HepG2 (cell line): Measurements from ENCODE around the gene RGS13. TPM values are rescaled to one million over a fixed set of nuclear protein-coding genes. Genes with fewer than 3 reads are reported as not detected.

Experiments used
- ATAC-seq: fragments of 200-7000 bp; cut with Tn5 transposase; 3 replicates; pipeline ENCODE4 v1.9.1; 2020; ENCODE audit warnings: mild to moderate bottlenecking, moderate library complexity
- BruUV-seq: library from RNA; stranded (reverse); fragments of 400-500 nt; replicated peaks from 2 replicates; lab custom pipeline; 2021; lab: Mats Ljungman, UMichigan
- CTCF ChIA-PET: fragments of 300-600 bp; formaldehyde crosslinking; extraction: SDS; loops from one replicate; lab custom pipeline; 2021; ENCODE audit warnings: low total read pairs, inconsistent platforms, low intra/inter-chr PET ratio; lab: Yijun Ruan, JAX
- POLR2A ChIA-PET: fragments of 350-600 bp; sonication (Branson Sonifier 250); formaldehyde crosslinking; loops from one replicate; lab custom pipeline; 2020; ENCODE audit warnings: antibody characterized with exemption, inconsistent platforms; lab: Yijun Ruan, JAX
- DNase-seq: peaks from one replicate; pipeline ENCODE4 v3.0.0-alpha.2; 2015; ENCODE audit warnings: low spot score
- FAIRE-seq: peaks from 3 replicates; lab custom pipeline; 2011; peaks lifted over from hg19 to GRCh38; lab: Jason Lieb, UNC
- H2AFZ ChIP-seq: one replicate; pipeline ENCODE4 v1.6.1; 2011; ENCODE audit warnings: low read length, inconsistent platforms
- H3K27ac ChIP-seq: fragments of 300-600 bp; 3 replicates; pipeline ENCODE4 v1.8.0; 2011; ENCODE audit warnings: mixed run types, mild to moderate bottlenecking, mixed read lengths, low read length, inconsistent platforms; ENCODE audit not compliant: insufficient read depth; ENCODE audit errors: extremely low read length
- H3K27me3 ChIP-seq, 2 experiments: fragments of 200-600 bp in 1 of 2; 2 replicates in 1 of 2; 3 replicates in 1 of 2; pipeline versions ENCODE4 v1.6.0 to v1.8.0; 2011; ENCODE audit warnings: low read length in 2 of 2, mild to moderate bottlenecking in 2 of 2, moderate library complexity in 2 of 2, inconsistent platforms in 1 of 2; ENCODE audit not compliant: insufficient read depth in 2 of 2, control insufficient read depth in 1 of 2
- H3K36me3 ChIP-seq, 2 experiments: fragments of 200-600 bp in 1 of 2; replicated peaks in 1 of 2; 2 replicates in 1 of 2; 3 replicates in 1 of 2; pipeline versions ENCODE4 v1.5.1 to v1.8.0; 2011; ENCODE audit warnings: low read length in 2 of 2, inconsistent platforms in 1 of 2; ENCODE audit not compliant: insufficient read depth in 2 of 2, control insufficient read depth in 1 of 2
- H3K4me1 ChIP-seq: 2 replicates; pipeline ENCODE4 v1.5.1; 2012; ENCODE audit warnings: low read length, inconsistent platforms; ENCODE audit not compliant: insufficient read depth
- H3K4me2 ChIP-seq: 2 replicates; pipeline ENCODE4 v1.6.0; 2011; ENCODE audit warnings: low read depth, low read length, inconsistent platforms
- H3K4me3 ChIP-seq, 3 experiments: fragments of 200-600 bp in 1 of 3; sonication (generic), shearing (Covaris generic) in 1 of 3; replicated peaks in 1 of 3; 2 replicates each; pipeline ENCODE4 v1.5.1; 2011 to 2016; ENCODE audit warnings: low read length in 3 of 3, inconsistent platforms in 2 of 3, low read depth in 2 of 3, mild to moderate bottlenecking in 2 of 3, control low read depth in 1 of 3, mixed read lengths in 1 of 3; ENCODE audit not compliant: insufficient read depth in 1 of 3
- H3K79me2 ChIP-seq: one replicate; pipeline ENCODE4 v1.6.1; 2011; ENCODE audit warnings: low read length, inconsistent platforms; ENCODE audit not compliant: insufficient read depth
- H3K9ac ChIP-seq: 2 replicates; pipeline ENCODE4 v1.6.0; 2011; ENCODE audit warnings: mild to moderate bottlenecking, low read depth, low read length, inconsistent platforms; ENCODE audit not compliant: insufficient read depth
- H3K9me3 ChIP-seq: 2 replicates; pipeline ENCODE4 v1.5.1; 2012; ENCODE audit warnings: mild to moderate bottlenecking, low read length
- H4K20me1 ChIP-seq: 2 replicates; pipeline ENCODE4 v1.6.0; 2011; ENCODE audit warnings: inconsistent platforms, mild to moderate bottlenecking, low read length, moderate library complexity; ENCODE audit not compliant: insufficient read depth
- HDAC2 ChIP-seq: sonication (generic); formaldehyde crosslinking; IDR thresholded peaks from 2 replicates; pipeline ENCODE4 v1.4.0; 2020; ENCODE audit warnings: missing genetic modification reagents
- HNF4G ChIP-seq, 2 experiments: sonication (generic) in 1 of 2; formaldehyde crosslinking in 1 of 2; IDR thresholded peaks; 2 replicates each; pipeline versions ENCODE4 v1.4.0 to v1.6.1; 2011 to 2020; ENCODE audit warnings: borderline replicate concordance in 2 of 2, low read depth in 2 of 2, mild to moderate bottlenecking in 2 of 2, low read length in 1 of 2, missing genetic modification reagents in 1 of 2, moderate library complexity in 1 of 2
- SMAD1 ChIP-seq: sonication (generic); formaldehyde crosslinking; IDR thresholded peaks from 2 replicates; pipeline ENCODE4 v1.4.0; 2020; ENCODE audit warnings: missing genetic modification reagents, low read depth, mild to moderate bottlenecking, borderline replicate concordance
- SMC3 ChIP-seq: IDR thresholded peaks from 2 replicates; pipeline ENCODE4 v1.6.1; 2011; ENCODE audit warnings: low read length, improper control_type of control experiment
- SOX6 ChIP-seq, 2 experiments: fragments of 450-650 bp in 1 of 2; sonication (generic) in 1 of 2; formaldehyde crosslinking in 1 of 2; IDR thresholded peaks; 2 replicates each; pipeline versions ENCODE4 v1.4.0 to v1.6.1; 2017 to 2020; ENCODE audit warnings: antibody characterized with exemption in 1 of 2, mild to moderate bottlenecking in 1 of 2, missing genetic modification reagents in 1 of 2
- TSC22D2 ChIP-seq: sonication (generic); formaldehyde crosslinking; IDR thresholded peaks from 2 replicates; pipeline ENCODE4 v1.5.1; 2020; ENCODE audit warnings: missing genetic modification reagents, mild to moderate bottlenecking, borderline replicate concordance
- ZNF446 ChIP-seq: sonication (generic); formaldehyde crosslinking; IDR thresholded peaks from 2 replicates; pipeline ENCODE4 v1.5.0; 2020; ENCODE audit warnings: mild to moderate bottlenecking, missing genetic modification reagents
- ZNF703 ChIP-seq: sonication (generic); formaldehyde crosslinking; IDR thresholded peaks from 2 replicates; pipeline ENCODE4 v1.5.1; 2020; ENCODE audit warnings: missing genetic modification reagents, mild to moderate bottlenecking, moderate library complexity, borderline replicate concordance
- WGBS: methylation state at CpG from one replicate; pipeline ENCODE4 v1.1.6; 2017; ENCODE audit warnings: low lambda C conversion rate; 5-methylcytosine and 5-hydroxymethylcytosine counted together
- in situ Hi-C: cut with HindIII; loops from 2 replicates; pipeline ENCODE4 v1.10.0; 2017; ENCODE audit warnings: low pct_unique_long_range_greater_than_20kb; ENCODE audit not compliant: extremely low pct_ligation_motif_present
- intact Hi-C: fragments of 100-400 bp; cut with micrococcal nuclease; formaldehyde crosslinking; loops from one replicate; pipeline ENCODE4 v1.10.0; 2022; ENCODE audit not compliant: unreplicated experiment
- polyA plus RNA-seq, 8 experiments: library from polyadenylated mRNA; depleted of rRNA in 3 of 8; stranded (reverse) in 7 of 8; unstranded in 1 of 8; fragments of >200 nt; fragmentation: Illumina TruSeq in 4 of 8; extraction: Trizol in 4 of 8; gene quantifications; 2 replicates each; pipeline versions ENCODE4 v1.2.1 to v1.2.3, GENCODE V29; 2011 to 2016; ENCODE audit warnings: low read depth in 4 of 8, missing spikeins in 1 of 8, mixed read lengths in 1 of 8; ENCODE audit not compliant: insufficient read depth in 1 of 8
- total RNA-seq, 5 experiments: library from RNA; depleted of rRNA; stranded (reverse); fragments of >200 nt; fragmentation: Illumina TruSeq; extraction: Trizol; gene quantifications; 2 replicates each; pipeline ENCODE4 v1.2.3, GENCODE V29; 2016; ENCODE audit warnings: low read depth in 1 of 5
- TF ChIP-seq, protein P1 (sequence below): fragments of 450-650 bp; IDR thresholded peaks from 2 replicates; pipeline ENCODE4 v1.6.1; 2017; ENCODE audit warnings: mild to moderate bottlenecking
- TF ChIP-seq, protein P2 (sequence below): sonication (generic); formaldehyde crosslinking; IDR thresholded peaks from 2 replicates; pipeline ENCODE4 v1.4.0; 2020; ENCODE audit warnings: missing genetic modification reagents

The RGS13 gene
- total and polyA plus RNA-seq, 2 of the 13 experiments (the other 11 are each of a cell fraction or from before 2014, with no cell fraction given) = not detected

GRCh38 chr1:192601567-192601966 lies 34.4 kb upstream of the RGS13 start:
- in situ Hi-C loops = no loop called here
- no peak overlapping the region for H3K27ac ChIP-seq
- no peak overlapping the region for H2AFZ ChIP-seq
- H4K20me1 ChIP-seq = no peaks in the 10 kb centered on the region
- intact Hi-C loops = no loop called here
- BruUV-seq = no TSS peak
- H3K4me2 ChIP-seq = no peak overlapping the region
- no peak for ATAC-seq
- peaks cover 9% of the 10 kb centered on the region; the same call in 1 of the 2 replicates for H3K4me1 ChIP-seq
- no peak overlapping the region for H3K9ac ChIP-seq
- FAIRE-seq = no peak
- DNase-seq = no peak
- H3K9me3 ChIP-seq = no peaks in the 10 kb centered on the region
- H3K27me3 ChIP-seq = no peaks in the 10 kb centered on the region
- no peaks in the 10 kb centered on the region for H3K36me3 ChIP-seq
- no peak for TF ChIP-seq TSC22D2 (CRISPR knock-in tag)
- H3K4me3 ChIP-seq = no peak overlapping the region
- H3K79me2 ChIP-seq = no peaks in the 10 kb centered on the region
- CTCF ChIA-PET = no interaction called here
- POLR2A ChIA-PET = no interaction called here

GRCh38 chr1:192602757-192603156 lies 33.2 kb upstream of the RGS13 start:
- POLR2A ChIA-PET = no interaction called here

More at GRCh38 chr1:192602757-192603156, 33.2 kb upstream of the RGS13 start:
- Histone ChIP-seq H3K27me3 (no peaks in the 10 kb centered on the region), H3K4me3 (no peak overlapping the region), H3K9ac (no peak overlapping the region), H3K36me3 (no peaks in the 10 kb centered on the region), H3K4me2 (no peak overlapping the region), H3K79me2 (no peaks in the 10 kb centered on the region), H3K4me1 (peaks cover 9% of the 10 kb centered on the region; the same call in 1 of the 2 replicates), H4K20me1 (no peaks in the 10 kb centered on the region), H3K27ac (no peak overlapping the region), H2AFZ (no peak overlapping the region), H3K9me3 (no peaks in the 10 kb centered on the region)
- DNase-seq (no peak), ATAC-seq (no peak), FAIRE-seq (no peak)
- intact Hi-C loops = no loop called here
- BruUV-seq = no TSS peak
- TF ChIP-seq SMAD1 = no peak
- no peak for TF ChIP-seq SMC3
- TF ChIP-seq HNF4G (IDR thresholded peaks at IDR 0.05; ENCODE audit: borderline replicate concordance, low read depth, low read length) = no peak
- TF ChIP-seq HNF4G (CRISPR knock-in tag; IDR thresholded peaks at IDR 0.05; ENCODE audit: borderline replicate concordance, low read depth) = no peak
- TF ChIP-seq, protein P1, sequence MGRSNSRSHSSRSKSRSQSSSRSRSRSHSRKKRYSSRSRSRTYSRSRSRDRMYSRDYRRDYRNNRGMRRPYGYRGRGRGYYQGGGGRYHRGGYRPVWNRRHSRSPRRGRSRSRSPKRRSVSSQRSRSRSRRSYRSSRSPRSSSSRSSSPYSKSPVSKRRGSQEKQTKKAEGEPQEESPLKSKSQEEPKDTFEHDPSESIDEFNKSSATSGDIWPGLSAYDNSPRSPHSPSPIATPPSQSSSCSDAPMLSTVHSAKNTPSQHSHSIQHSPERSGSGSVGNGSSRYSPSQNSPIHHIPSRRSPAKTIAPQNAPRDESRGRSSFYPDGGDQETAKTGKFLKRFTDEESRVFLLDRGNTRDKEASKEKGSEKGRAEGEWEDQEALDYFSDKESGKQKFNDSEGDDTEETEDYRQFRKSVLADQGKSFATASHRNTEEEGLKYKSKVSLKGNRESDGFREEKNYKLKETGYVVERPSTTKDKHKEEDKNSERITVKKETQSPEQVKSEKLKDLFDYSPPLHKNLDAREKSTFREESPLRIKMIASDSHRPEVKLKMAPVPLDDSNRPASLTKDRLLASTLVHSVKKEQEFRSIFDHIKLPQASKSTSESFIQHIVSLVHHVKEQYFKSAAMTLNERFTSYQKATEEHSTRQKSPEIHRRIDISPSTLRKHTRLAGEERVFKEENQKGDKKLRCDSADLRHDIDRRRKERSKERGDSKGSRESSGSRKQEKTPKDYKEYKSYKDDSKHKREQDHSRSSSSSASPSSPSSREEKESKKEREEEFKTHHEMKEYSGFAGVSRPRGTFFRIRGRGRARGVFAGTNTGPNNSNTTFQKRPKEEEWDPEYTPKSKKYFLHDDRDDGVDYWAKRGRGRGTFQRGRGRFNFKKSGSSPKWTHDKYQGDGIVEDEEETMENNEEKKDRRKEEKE = no peak
- TF ChIP-seq, protein P2, sequence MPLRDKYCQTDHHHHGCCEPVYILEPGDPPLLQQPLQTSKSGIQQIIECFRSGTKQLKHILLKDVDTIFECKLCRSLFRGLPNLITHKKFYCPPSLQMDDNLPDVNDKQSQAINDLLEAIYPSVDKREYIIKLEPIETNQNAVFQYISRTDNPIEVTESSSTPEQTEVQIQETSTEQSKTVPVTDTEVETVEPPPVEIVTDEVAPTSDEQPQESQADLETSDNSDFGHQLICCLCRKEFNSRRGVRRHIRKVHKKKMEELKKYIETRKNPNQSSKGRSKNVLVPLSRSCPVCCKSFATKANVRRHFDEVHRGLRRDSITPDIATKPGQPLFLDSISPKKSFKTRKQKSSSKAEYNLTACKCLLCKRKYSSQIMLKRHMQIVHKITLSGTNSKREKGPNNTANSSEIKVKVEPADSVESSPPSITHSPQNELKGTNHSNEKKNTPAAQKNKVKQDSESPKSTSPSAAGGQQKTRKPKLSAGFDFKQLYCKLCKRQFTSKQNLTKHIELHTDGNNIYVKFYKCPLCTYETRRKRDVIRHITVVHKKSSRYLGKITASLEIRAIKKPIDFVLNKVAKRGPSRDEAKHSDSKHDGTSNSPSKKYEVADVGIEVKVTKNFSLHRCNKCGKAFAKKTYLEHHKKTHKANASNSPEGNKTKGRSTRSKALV (CRISPR knock-in tag) = no peak
- no peak for TF ChIP-seq ZNF703 (CRISPR knock-in tag)
- TF ChIP-seq SOX6 (IDR thresholded peaks at IDR 0.05) = no peak
- no peak for TF ChIP-seq SOX6 (CRISPR knock-in tag; IDR thresholded peaks at IDR 0.05)
- TF ChIP-seq HDAC2 = no peak
- TF ChIP-seq ZNF446 = no peak
- in situ Hi-C loops = no loop called here
- CTCF ChIA-PET = no interaction called here
- WGBS = 7% methylated on average over 1 of the region's 1 CpG
